Karpas-422 (cell line): Measurements from ENCODE around the gene ECHDC1. TPM values are rescaled to one million over a fixed set of nuclear protein-coding genes. Genes with fewer than 3 reads are reported as not detected.
"Not testable (repeated sequence)": the region's sequence is repeated elsewhere in the genome, so short reads cannot be mapped to it uniquely, and the experiment has no call there.

Source experiments
- DNase-seq: peaks from one replicate; pipeline ENCODE4 v3.0.0-alpha.2; 2015
- H2AFZ ChIP-seq: fragments of 200-600 bp; sonication (generic); 2 replicates; pipeline ENCODE4 v1.6.1; 2014; ENCODE audit warnings: antibody characterized with exemption, low read length, mixed read lengths
- H3K27ac ChIP-seq: fragments of 200-600 bp; sonication (generic); 2 replicates; pipeline ENCODE4 v1.5.1; 2014; ENCODE audit warnings: mild to moderate bottlenecking, low read length, moderate library complexity
- H3K27me3 ChIP-seq: fragments of 200-600 bp; sonication (generic); 2 replicates; pipeline ENCODE4 v1.6.1; 2014; ENCODE audit warnings: low read length, mixed read lengths
- H3K36me3 ChIP-seq: fragments of 200-600 bp; sonication (generic); 2 replicates; pipeline ENCODE4 v1.6.1; 2014; ENCODE audit warnings: low read length, mixed read lengths; ENCODE audit not compliant: insufficient read depth
- H3K4me1 ChIP-seq: fragments of 200-600 bp; sonication (generic); 2 replicates; pipeline ENCODE4 v1.6.1; 2014; ENCODE audit warnings: mild to moderate bottlenecking, low read length, mixed read lengths
- H3K4me2 ChIP-seq: fragments of 200-600 bp; sonication (generic); 2 replicates; pipeline ENCODE4 v1.6.1; 2014; ENCODE audit warnings: low read length, low read depth, mild to moderate bottlenecking; ENCODE audit not compliant: poor library complexity, severe bottlenecking
- H3K4me3 ChIP-seq: fragments of 200-600 bp; sonication (generic); 2 replicates; pipeline ENCODE4 v1.5.1; 2014; ENCODE audit warnings: mild to moderate bottlenecking, antibody characterized with exemption, low read length, mixed read lengths
- H3K79me2 ChIP-seq: fragments of 200-600 bp; sonication (generic); 2 replicates; pipeline ENCODE4 v1.6.1; 2014; ENCODE audit warnings: mild to moderate bottlenecking, low read length, mixed read lengths
- H3K9ac ChIP-seq: fragments of 200-600 bp; sonication (generic); 2 replicates; pipeline ENCODE4 v1.6.0; 2014; ENCODE audit warnings: low read length
- H3K9me2 ChIP-seq: fragments of 200-600 bp; sonication (generic), shearing (Covaris generic); replicated peaks from 2 replicates; pipeline ENCODE4 v1.6.0; 2014; ENCODE audit warnings: mild to moderate bottlenecking, low read length, moderate library complexity; ENCODE audit not compliant: insufficient read depth
- H3K9me3 ChIP-seq: fragments of 300-700, 200-600 bp; sonication (generic); 2 replicates; pipeline ENCODE4 v1.6.1; 2014; ENCODE audit warnings: low read length, mixed read lengths
- H4K20me1 ChIP-seq: fragments of 200-600 bp; sonication (generic); 2 replicates; pipeline ENCODE4 v1.6.1; 2014; ENCODE audit warnings: mild to moderate bottlenecking, antibody characterized with exemption, low read length, low read depth; ENCODE audit not compliant: insufficient read depth
- total RNA-seq: library from RNA; depleted of rRNA; stranded (reverse); fragments of >200 nt; shearing (Covaris generic); gene quantifications from 2 replicates; pipeline ENCODE4 v1.2.3, GENCODE V29; 2014; ENCODE audit warnings: low replicate concordance

ECHDC1 gene
- total RNA-seq, 1 experiment from 2014 or later = 111 TPM

GRCh38 chr6:127338936-127339335 is 4.5 kb downstream of the ECHDC1 start:
- Histone ChIP-seq H3K9ac (no peak overlapping the region), H4K20me1 (no peaks in the 10 kb centered on the region), H3K79me2 (peaks cover 99% of the 10 kb centered on the region), H3K4me3 (no peak overlapping the region), H3K9me2 (no peaks in the 10 kb centered on the region), H2AFZ (no peak overlapping the region), H3K27ac (no peak overlapping the region), H3K4me2 (no peak overlapping the region), H3K36me3 (peaks cover 46% of the 10 kb centered on the region), H3K4me1 (peaks cover 46% of the 10 kb centered on the region), H3K27me3 (no peaks in the 10 kb centered on the region), H3K9me3 (no peaks in the 10 kb centered on the region)
- no peak for DNase-seq

- H3K36me3 ChIP-seq = peaks cover 45% of the 10 kb centered on the region
- H3K9me2 ChIP-seq = no peaks in the 10 kb centered on the region
- peaks cover 95% of the 10 kb centered on the region for H3K79me2 ChIP-seq
- H3K9me3 ChIP-seq = no peaks in the 10 kb centered on the region
- no peak overlapping the region for H3K4me3 ChIP-seq
- no peak for DNase-seq
- H4K20me1 ChIP-seq = no peaks in the 10 kb centered on the region
- H3K27ac ChIP-seq = no peak overlapping the region
- no peak overlapping the region for H2AFZ ChIP-seq
- no peak overlapping the region for H3K9ac ChIP-seq
- H3K4me1 ChIP-seq = peaks cover 13% of the 10 kb centered on the region
- H3K27me3 ChIP-seq = no peaks in the 10 kb centered on the region
- no peak overlapping the region for H3K4me2 ChIP-seq
Measured at GRCh38 chr6:127332383-127332961, 10.9 kb downstream of the ECHDC1 start.

DNA sequence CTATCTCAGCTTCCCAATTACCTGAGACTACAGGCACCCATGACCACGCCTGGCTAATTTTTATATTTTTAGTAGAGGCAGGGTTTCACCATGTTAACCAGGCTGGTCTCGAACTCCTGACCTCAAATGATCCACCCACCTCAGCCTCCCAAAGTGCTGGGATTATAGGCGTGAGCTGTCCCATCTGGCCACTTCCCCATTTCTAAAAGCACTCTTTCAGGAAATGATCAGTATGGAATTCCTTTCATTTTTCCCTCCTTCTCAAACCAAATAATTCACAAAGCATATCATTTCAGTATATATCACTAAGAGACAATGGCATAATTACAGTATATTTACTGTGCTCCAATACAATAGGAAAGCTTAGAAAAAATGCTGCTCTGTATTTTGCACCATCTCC is 12.2 kb downstream of the ECHDC1 start:
- not testable (repeated sequence) for H3K27ac ChIP-seq, H3K4me3 ChIP-seq, H2AFZ ChIP-seq, H3K4me2 ChIP-seq, H3K9ac ChIP-seq, H3K27me3 ChIP-seq, H3K9me3 ChIP-seq, H3K9me2 ChIP-seq, DNase-seq, H4K20me1 ChIP-seq
- peaks cover 92% of the 10 kb centered on the region for H3K79me2 ChIP-seq
- H3K4me1 ChIP-seq = peaks cover 13% of the 10 kb centered on the region
- H3K36me3 ChIP-seq = peaks cover 50% of the 10 kb centered on the region

- no peak for DNase-seq
- H3K4me1 ChIP-seq = no peaks in the 10 kb centered on the region
- no peak overlapping the region for H3K27ac ChIP-seq
- H3K9me3 ChIP-seq = no peaks in the 10 kb centered on the region
- no peak overlapping the region for H3K9ac ChIP-seq
- no peaks in the 10 kb centered on the region for H3K9me2 ChIP-seq
- H3K36me3 ChIP-seq = peaks cover 51% of the 10 kb centered on the region; the same call in 1 of the 2 replicates
- no peaks in the 10 kb centered on the region for H4K20me1 ChIP-seq
- no peaks in the 10 kb centered on the region for H3K27me3 ChIP-seq
- peaks cover 84% of the 10 kb centered on the region for H3K79me2 ChIP-seq
- H3K4me2 ChIP-seq = no peak overlapping the region
- no peak overlapping the region for H3K4me3 ChIP-seq
- H2AFZ ChIP-seq = no peak overlapping the region
Measured at GRCh38 chr6:127328043-127328609, 15.3 kb downstream of the ECHDC1 start.

DNA sequence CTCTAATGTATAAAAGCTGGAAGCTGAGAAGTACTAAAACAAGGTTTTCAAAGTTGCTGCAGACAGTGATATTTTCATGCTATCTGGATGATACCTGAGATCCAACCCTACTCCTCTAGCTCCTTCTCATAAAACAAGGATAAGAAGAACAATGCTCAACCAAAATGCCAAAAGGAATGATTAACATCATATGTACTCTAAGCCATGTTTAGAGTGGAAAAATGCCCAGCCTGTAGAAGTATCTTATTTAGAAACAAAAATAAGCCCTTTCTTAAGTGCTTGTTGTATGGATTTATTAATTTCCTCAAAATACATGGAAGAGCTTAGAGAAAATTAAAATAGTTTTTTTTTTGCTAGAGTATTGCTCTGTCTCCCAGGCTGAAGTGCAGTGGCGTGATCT is 23.7 kb downstream of the ECHDC1 start:
- Histone ChIP-seq H2AFZ (no peak overlapping the region), H3K9me2 (no peaks in the 10 kb centered on the region), H3K4me1 (0 out of 2 replicates have a peak, but pooled peaks cover 2% of the 10 kb centered on the region), H3K4me2 (no peak overlapping the region), H3K9me3 (no peaks in the 10 kb centered on the region), H3K79me2 (peaks cover 74% of the 10 kb centered on the region), H3K27ac (no peak overlapping the region), H3K27me3 (no peaks in the 10 kb centered on the region), H3K36me3 (peaks cover 34% of the 10 kb centered on the region; the same call in 1 of the 2 replicates), H4K20me1 (no peaks in the 10 kb centered on the region), H3K9ac (no peak overlapping the region), H3K4me3 (no peak overlapping the region)
- no peak for DNase-seq

- Histone ChIP-seq H3K4me3 (no peak overlapping the region), H3K9ac (no peak overlapping the region), H2AFZ (no peak overlapping the region), H3K36me3 (peaks cover 43% of the 10 kb centered on the region), H3K27me3 (no peaks in the 10 kb centered on the region), H4K20me1 (no peaks in the 10 kb centered on the region), H3K27ac (no peak overlapping the region), H3K4me1 (0 out of 2 replicates have a peak, but pooled peaks cover 2% of the 10 kb centered on the region), H3K9me2 (no peaks in the 10 kb centered on the region), H3K9me3 (no peaks in the 10 kb centered on the region), H3K4me2 (no peak overlapping the region), H3K79me2 (peaks cover 71% of the 10 kb centered on the region)
- no peak for DNase-seq
Measured at GRCh38 chr6:127317388-127318128, 25.9 kb downstream of the ECHDC1 start.

- Histone ChIP-seq H3K4me2 (no peak overlapping the region), H3K27me3 (no peaks in the 10 kb centered on the region), H3K9ac (no peak overlapping the region), H3K9me2 (no peaks in the 10 kb centered on the region), H3K27ac (no peak overlapping the region), H3K79me2 (peaks cover 83% of the 10 kb centered on the region), H3K36me3 (peaks cover 25% of the 10 kb centered on the region), H3K9me3 (peaks cover 5% of the 10 kb centered on the region), H3K4me1 (peaks cover 18% of the 10 kb centered on the region), H4K20me1 (no peaks in the 10 kb centered on the region), H3K4me3 (no peak overlapping the region), H2AFZ (no peak overlapping the region)
- DNase-seq = no peak
Measured at GRCh38 chr6:127305741-127306140, 37.7 kb downstream of the ECHDC1 start.

- Histone ChIP-seq H3K27me3 (no peaks in the 10 kb centered on the region), H2AFZ (no peak overlapping the region), H3K4me1 (peaks cover 18% of the 10 kb centered on the region), H3K27ac (peak overlapping the region; percentile 53; the same call in 1 of the 2 replicates), H3K9me3 (peaks cover 5% of the 10 kb centered on the region; the same call in 1 of the 2 replicates), H3K4me3 (no peak overlapping the region), H3K4me2 (peak overlapping the region; percentile 14), H3K36me3 (peaks cover 13% of the 10 kb centered on the region), H3K79me2 (peaks cover 81% of the 10 kb centered on the region), H3K9me2 (no peaks in the 10 kb centered on the region), H4K20me1 (no peaks in the 10 kb centered on the region), H3K9ac (peak overlapping the region; percentile 20; the same call in 1 of the 2 replicates)
- DNase-seq = no peak
Measured at GRCh38 chr6:127303917-127304316, 39.5 kb downstream of the ECHDC1 start.
